ENCODE measurements around the gene MYO1E.
A peak's percentile ranks its signal among the peaks of the same experiment; 100 is the strongest.
"Not testable (repeated sequence)": the region's sequence is repeated elsewhere in the genome, so short reads cannot be mapped to it uniquely, and the experiment has no call there.

The MYO1E gene

GRCh38 chr15:59157840-59158700 lies 214.6 kb downstream of the MYO1E start:
- no peak for DNase-seq

- DNase-seq, result no peak
Measured at GRCh38 chr15:59157396-59157795, 215.3 kb downstream of the MYO1E start.

GRCh38 chr15:59155431-59155830 lies 217.2 kb downstream of the MYO1E start:
- no peak for DNase-seq

GRCh38 chr15:59154243-59154642 lies 218.4 kb downstream of the MYO1E start:
- no peak for DNase-seq

- DNase-seq, result no peak
Measured at GRCh38 chr15:59153466-59153865, 219.2 kb downstream of the MYO1E start.

- no peak for DNase-seq
Measured at GRCh38 chr15:59152694-59153450, 219.8 kb downstream of the MYO1E start.

GRCh38 chr15:59150185-59150584 lies 222.5 kb downstream of the MYO1E start:
- DNase-seq, result no peak

GRCh38 chr15:59148153-59148833 lies 224.4 kb downstream of the MYO1E start:
- peak; percentile 56 for DNase-seq

- DNase-seq, result no peak
Measured at GRCh38 chr15:59147666-59148065, 225.0 kb downstream of the MYO1E start.

GRCh38 chr15:59144594-59144993 lies 228.1 kb downstream of the MYO1E start:
- peak; percentile 15 for DNase-seq

GRCh38 chr15:59143281-59143680 lies 229.4 kb downstream of the MYO1E start:
- no peak for DNase-seq

GRCh38 chr15:59140422-59141226 lies 232.0 kb downstream of the MYO1E start:
- DNase-seq, result no peak

GRCh38 chr15:59138243-59138642 lies 234.4 kb downstream of the MYO1E start:
- DNase-seq, result peak; percentile 44

- no peak for DNase-seq
Measured at GRCh38 chr15:59137566-59137965, 235.1 kb downstream of the MYO1E start.

- DNase-seq, result no peak
Measured at GRCh38 chr15:59133929-59134427, 238.7 kb downstream of the MYO1E start.

GRCh38 chr15:59131969-59132562 lies 240.6 kb downstream of the MYO1E start:
- no peak for DNase-seq

- no peak for DNase-seq
Measured at GRCh38 chr15:59131456-59131855, 241.2 kb downstream of the MYO1E start.

GRCh38 chr15:59127255-59127654 lies 245.4 kb downstream of the MYO1E start:
- DNase-seq, result not testable (repeated sequence)

- DNase-seq, result not testable (repeated sequence)
Measured at GRCh38 chr15:59125683-59126082, 247.0 kb downstream of the MYO1E start.

- no peak for DNase-seq
Measured at GRCh38 chr15:59124261-59124660, 248.4 kb downstream of the MYO1E start.

- no peak for DNase-seq
Measured at GRCh38 chr15:59120937-59121336, 251.7 kb downstream of the MYO1E start.

GRCh38 chr15:59119625-59120024 lies 253.0 kb downstream of the MYO1E start:
- no peak for DNase-seq

Data from fibroblast of skin of right biceps (primary cell).